GM12878 (cell line): ENCODE data around the gene DCAF5. TPM values are rescaled to one million over a fixed set of nuclear protein-coding genes. Genes with fewer than 3 reads are reported as not detected.

Experiments
- ATAC-seq: fragments of 200-7000 bp; cut with Tn5 transposase; 3 replicates; pipeline ENCODE4 v1.9.1; 2020; ENCODE audit warnings: mild to moderate bottlenecking, moderate library complexity
- BruUV-seq: library from RNA; stranded (reverse); fragments of 400-500 nt; replicated peaks from 2 replicates; lab custom pipeline; 2021; lab: Mats Ljungman, UMichigan
- CTCF ChIA-PET: fragments of 300-600 bp; sonication (Branson Sonifier 250); formaldehyde crosslinking; extraction: SDS; loops from one replicate; lab custom pipeline; 2021; ENCODE audit warnings: inconsistent platforms; lab: Yijun Ruan, JAX
- POLR2A ChIA-PET: fragments of 350-600 bp; formaldehyde crosslinking; extraction: SDS; loops from one replicate; lab custom pipeline; 2021; ENCODE audit warnings: inconsistent platforms; lab: Charles Lee
- RAD21 ChIA-PET: fragments of 300-600 bp; sonication (Branson Sonifier 250); formaldehyde crosslinking; loops from one replicate; lab custom pipeline; 2023; ENCODE audit warnings: antibody characterized with exemption; ENCODE audit not compliant: unreplicated experiment; lab: Charles Lee
- SMC1A ChIA-PET: fragments of 300-600 bp; sonication (Branson Sonifier 250); formaldehyde crosslinking; loops from one replicate; lab custom pipeline; 2023; ENCODE audit not compliant: unreplicated experiment, uncharacterized antibody; lab: Charles Lee
- DNase-seq: peaks from one replicate; pipeline ENCODE4 v3.0.0-alpha.2; 2011; ENCODE audit warnings: low read depth, low spot score
- FAIRE-seq: peaks from 3 replicates; lab custom pipeline; 2011; peaks lifted over from hg19 to GRCh38; lab: Jason Lieb, UNC
- H2AFZ ChIP-seq: 2 replicates; pipeline ENCODE4 v1.6.0; 2011; ENCODE audit warnings: low read depth, low read length, control low read depth; ENCODE audit not compliant: control insufficient read depth
- H3K27ac ChIP-seq: 2 replicates; pipeline ENCODE4 v1.5.1; 2011; ENCODE audit warnings: control low read depth; ENCODE audit not compliant: control insufficient read depth, insufficient read depth
- H3K27me3 ChIP-seq, 2 experiments: replicated peaks in 1 of 2; 2 replicates each; pipeline versions ENCODE4 v1.6.0 to v1.6.1; 2011; ENCODE audit warnings: low read length in 1 of 2; ENCODE audit not compliant: control insufficient read depth in 2 of 2, insufficient read depth in 2 of 2
- H3K36me3 ChIP-seq, 2 experiments: 2 replicates each; pipeline ENCODE4 v1.5.1; 2011; ENCODE audit warnings: low read length in 1 of 2; ENCODE audit not compliant: control insufficient read depth in 2 of 2, insufficient read depth in 2 of 2
- H3K4me1 ChIP-seq: 2 replicates; pipeline ENCODE4 v1.6.1; 2011; ENCODE audit warnings: mild to moderate bottlenecking, low read length, moderate library complexity, mixed read lengths; ENCODE audit not compliant: control insufficient read depth, insufficient read depth
- H3K4me2 ChIP-seq: 2 replicates; pipeline ENCODE4 v1.6.0; 2011; ENCODE audit warnings: control low read depth; ENCODE audit not compliant: control insufficient read depth, insufficient read depth
- H3K4me3 ChIP-seq: fragments of 200-600 bp; sonication (generic); 2 replicates; pipeline ENCODE4 v1.5.1; 2016
- H3K79me2 ChIP-seq: 2 replicates; pipeline ENCODE4 v1.6.0; 2011; ENCODE audit warnings: low read length; ENCODE audit not compliant: control insufficient read depth, insufficient read depth
- H3K9ac ChIP-seq: 2 replicates; pipeline ENCODE4 v1.8.0; 2011; ENCODE audit warnings: low read length, control low read depth, mixed read lengths; ENCODE audit not compliant: control insufficient read depth, insufficient read depth
- H3K9me3 ChIP-seq: replicated peaks from 3 replicates; pipeline ENCODE4 v1.5.1; 2011; ENCODE audit warnings: mild to moderate bottlenecking, low read length; ENCODE audit not compliant: control insufficient read depth, insufficient read depth
- H4K20me1 ChIP-seq: 2 replicates; pipeline ENCODE4 v1.6.0; 2011; ENCODE audit not compliant: control insufficient read depth, insufficient read depth
- CHD2 ChIP-seq: IDR thresholded peaks from 2 replicates; pipeline ENCODE4 v1.6.1; 2011; ENCODE audit warnings: low read depth, low read length, improper control_type of control experiment, borderline replicate concordance
- CTCF ChIP-seq, 3 experiments: IDR thresholded peaks in 2 of 3; conservative IDR thresholded peaks in 1 of 3; 2 replicates each; pipeline ENCODE4 v1.5.1; 2011; ENCODE audit warnings: low read depth in 3 of 3, low read length in 3 of 3, mild to moderate bottlenecking in 3 of 3, control low read depth in 2 of 3, moderate library complexity in 2 of 3, inconsistent platforms in 1 of 3, mixed read lengths in 1 of 3; ENCODE audit not compliant: control insufficient read depth in 2 of 3, insufficient read depth in 1 of 3; ENCODE audit errors: extremely low read depth in 1 of 3
- EZH2 ChIP-seq: IDR thresholded peaks from 2 replicates; pipeline ENCODE4 v1.6.1; 2012; ENCODE audit warnings: low read depth, mild to moderate bottlenecking, control low read depth, inconsistent platforms, low read length, borderline replicate concordance; ENCODE audit not compliant: control insufficient read depth
- JUNB ChIP-seq: IDR thresholded peaks from 2 replicates; pipeline ENCODE4 v1.6.1; 2016; ENCODE audit warnings: antibody characterized with exemption, mild to moderate bottlenecking
- KAT2A ChIP-seq: conservative IDR thresholded peaks from 2 replicates; pipeline ENCODE4 v1.6.1; 2011; ENCODE audit warnings: low read depth, low read length; ENCODE audit not compliant: control insufficient read depth
- NFIC ChIP-seq: IDR thresholded peaks from 2 replicates; pipeline ENCODE4 v1.6.1; 2012; ENCODE audit warnings: low read depth, mild to moderate bottlenecking, inconsistent platforms, low read length, moderate library complexity
- STAT3 ChIP-seq: IDR thresholded peaks from 2 replicates; pipeline ENCODE4 v1.6.1; 2011; ENCODE audit warnings: low read depth, low read length, improper control_type of control experiment
- WGBS: methylation state at CpG from one replicate; pipeline ENCODE4 v1.1.6; 2016; ENCODE audit warnings: low lambda C conversion rate; ENCODE audit not compliant: insufficient replicate concordance, insufficient coverage; ENCODE audit errors: missing lambda C conversion rate; 5-methylcytosine and 5-hydroxymethylcytosine counted together
- in situ Hi-C: fragments of 300-500 bp; cut with MboI; formaldehyde crosslinking; loops from 9 replicates; pipeline ENCODE4 v1.14.3; 2018; ENCODE audit warnings: mixed read lengths
- intact Hi-C: fragments of 100-400 bp; cut with micrococcal nuclease; formaldehyde crosslinking; loops from one replicate; pipeline ENCODE4 v1.14.2; 2022; ENCODE audit not compliant: unreplicated experiment
- polyA plus RNA-seq, 11 experiments: library from polyadenylated mRNA; depleted of rRNA in 4 of 11; unstranded in 6 of 11; stranded (reverse) in 5 of 11; fragments of >200 nt; fragmentation: Nextera tagmentation in 4 of 11; fragmentation: Illumina TruSeq in 1 of 11; extraction: Ambion mirVana in 4 of 11; extraction: Trizol in 1 of 11; gene quantifications; 1 replicate in 1 of 11; 2 replicates in 10 of 11; pipeline versions ENCODE4 v1.2.1 to v1.2.3, GENCODE V29; 2011 to 2016; ENCODE audit warnings: inconsistent platforms in 2 of 11, missing spikeins in 2 of 11, low read depth in 1 of 11
- total RNA-seq, 4 experiments: library from RNA; depleted of rRNA in 3 of 4; stranded (reverse); fragments of >200 nt in 3 of 4; fragmentation: Illumina TruSeq in 1 of 4; extraction: Trizol in 1 of 4; gene quantifications; 2 replicates each; pipeline versions ENCODE4 v1.2.1 to v1.2.3, GENCODE V29; 2013 to 2021

Gene DCAF5
- total and polyA plus RNA-seq, 10 of the 15 experiments (the other 5 are each of a cell fraction or from before 2014, with no cell fraction given) = 6.8 to 38.1 (median 19.1) TPM

GRCh38 chr14:69199786-69200185 is 46.9 kb upstream of the DCAF5 start (continued):
- TF ChIP-seq CTCF (IDR thresholded peaks at IDR 0.05 in 2 of 3, conservative IDR thresholded peaks at IDR 0.05 in 1 of 3; ENCODE audit: control insufficient read depth in 2 of 3, extremely low read depth in 1 of 3, insufficient read depth in 1 of 3, low read depth in 3 of 3, low read length in 3 of 3) = no peak
- TF ChIP-seq, all 136 proteins: peak for 0

- no peak overlapping the region for H3K9ac ChIP-seq
- no peak for DNase-seq
- BruUV-seq = no TSS peak
- FAIRE-seq = no peak
- H3K79me2 ChIP-seq = no peaks in the 10 kb centered on the region
- H3K27me3 ChIP-seq = no peaks in the 10 kb centered on the region
- no peak overlapping the region for H2AFZ ChIP-seq
- ChIA-PET CTCF (interaction anchor here (0.6 kb wide), 1 partner anchor 283 kb away, joined by 3 read pairs; no protein-coding TSS in a partner anchor), POLR2A (no interaction called here), SMC1A (no interaction called here), RAD21 (no interaction called here)
- no peak overlapping the region for H3K4me2 ChIP-seq
- TF ChIP-seq JUNB = no peak
- TF ChIP-seq CHD2 = no peak
- TF ChIP-seq KAT2A = no peak
- no peak for TF ChIP-seq NFIC
- no peak for TF ChIP-seq STAT3
- no peak for TF ChIP-seq EZH2
- no peaks in the 10 kb centered on the region for H3K4me1 ChIP-seq
- no peak overlapping the region for H3K27ac ChIP-seq
- H3K4me3 ChIP-seq = no peak overlapping the region
- H3K36me3 ChIP-seq = no peaks in the 10 kb centered on the region
- no peaks in the 10 kb centered on the region for H4K20me1 ChIP-seq
- in situ Hi-C loops (no loop called here), intact Hi-C loops (loop anchor here (5.0 kb wide), 1 partner anchor 41 kb away; the partner anchor contains the start of gene DCAF5)
- 93% methylated on average over 5 of the region's 5 CpGs for WGBS
- ATAC-seq = no peak
- H3K9me3 ChIP-seq = no peaks in the 10 kb centered on the region
Measured at GRCh38 chr14:69193721-69194120, 40.8 kb upstream of the DCAF5 start.
